LNCaP clone FGC (cell line): Measurements from ENCODE around the gene SURF6.

ENCODE experiments used
- DNase-seq: peaks from one replicate; pipeline ENCODE4 v3.0.0-alpha.2; 2011; ENCODE audit warnings: low read depth
- H3K4me3 ChIP-seq: 2 replicates; pipeline ENCODE4 v1.5.1; 2011; ENCODE audit warnings: mild to moderate bottlenecking, low read depth, low read length, control low read depth
- CTCF ChIP-seq: IDR thresholded peaks from 2 replicates; pipeline ENCODE4 v1.5.1; 2012; ENCODE audit warnings: mild to moderate bottlenecking; ENCODE audit not compliant: control insufficient read depth, insufficient read depth; ENCODE audit errors: extremely low read depth

SURF6 gene

DNA sequence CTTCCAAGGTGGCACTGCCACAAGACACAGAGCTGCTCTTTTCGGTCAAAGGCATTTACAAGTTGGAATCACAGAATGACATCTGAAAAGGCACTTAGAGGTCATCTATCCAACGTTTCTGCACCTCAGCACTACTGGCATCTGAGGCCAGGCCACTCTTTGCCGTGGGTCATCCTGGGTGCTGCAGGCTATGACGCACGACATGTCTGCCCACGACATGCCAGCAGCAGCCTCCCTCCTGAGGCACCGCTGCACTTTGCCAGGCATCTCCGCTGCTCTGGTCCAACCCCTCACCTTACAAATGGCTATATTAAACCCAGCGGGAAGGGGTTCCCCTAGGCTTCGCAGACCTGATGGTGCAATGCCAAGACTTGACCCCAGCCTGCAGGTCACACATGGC, 31.8 kb upstream of the SURF6 start:
- no peak overlapping the region for H3K4me3 ChIP-seq
- DNase-seq: no peak
- no peak for TF ChIP-seq CTCF

DNA sequence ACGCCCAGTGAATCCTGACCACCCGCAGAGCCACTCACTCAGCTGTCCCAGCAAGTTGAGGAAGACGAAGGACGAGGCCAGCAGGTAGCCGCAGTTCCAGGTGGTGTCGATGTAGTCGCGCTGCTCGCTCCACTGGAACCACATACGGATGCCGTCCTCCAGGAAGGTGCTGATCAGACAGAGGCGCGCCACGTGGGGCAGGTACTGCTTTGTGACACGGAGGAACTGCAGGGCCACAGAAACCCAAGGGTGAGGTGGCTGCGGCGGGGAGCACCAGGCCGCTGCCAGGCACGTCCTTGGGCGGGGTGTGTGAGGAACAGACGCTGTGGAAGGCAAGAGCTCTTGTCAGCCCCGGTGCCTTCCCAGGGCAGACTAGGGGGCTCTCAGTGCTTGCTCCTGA, 31.2 kb upstream of the SURF6 start:
- no peak overlapping the region for H3K4me3 ChIP-seq
- DNase-seq: no peak
- no peak for TF ChIP-seq CTCF

GRCh38 chr9:133366435-133366834, 30.4 kb upstream of the SURF6 start:
- DNase-seq: no peak
- H3K4me3 ChIP-seq: no peak overlapping the region
- TF ChIP-seq CTCF: no peak

- H3K4me3 ChIP-seq: no peak overlapping the region
- TF ChIP-seq CTCF: no peak
- no peak for DNase-seq
Observed at GRCh38 chr9:133362359-133363044, 26.5 kb upstream of the SURF6 start.

DNA sequence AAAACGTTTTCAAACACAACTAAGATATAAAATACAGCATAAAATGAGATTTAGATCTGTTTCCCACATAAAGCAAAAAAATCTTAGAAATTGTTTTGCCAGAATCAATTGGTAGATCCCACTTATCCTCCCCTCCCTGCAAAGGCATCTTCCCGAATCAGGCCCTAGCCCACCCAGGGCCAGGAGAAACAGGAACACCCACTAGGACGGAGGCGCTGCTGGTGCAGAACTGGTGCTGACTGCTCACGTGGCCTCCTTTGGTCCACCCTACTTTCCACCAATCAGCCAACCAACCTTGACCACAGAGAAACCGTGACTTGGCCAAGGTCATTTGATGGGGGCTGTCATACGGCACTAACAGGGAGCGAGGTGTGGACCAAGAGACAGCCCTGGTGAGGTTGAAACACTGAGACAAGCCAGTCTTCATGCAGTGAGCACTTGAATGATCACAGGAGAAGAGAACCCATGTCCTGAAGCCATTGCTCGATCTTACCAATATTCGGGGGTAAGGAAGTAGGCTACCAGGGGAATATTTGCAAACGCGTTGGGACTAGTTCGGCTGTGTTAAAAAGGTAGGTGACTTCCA, 25.6 kb upstream of the SURF6 start:
- DNase-seq: no peak
- H3K4me3 ChIP-seq: no peak overlapping the region
- TF ChIP-seq CTCF: no peak

DNA sequence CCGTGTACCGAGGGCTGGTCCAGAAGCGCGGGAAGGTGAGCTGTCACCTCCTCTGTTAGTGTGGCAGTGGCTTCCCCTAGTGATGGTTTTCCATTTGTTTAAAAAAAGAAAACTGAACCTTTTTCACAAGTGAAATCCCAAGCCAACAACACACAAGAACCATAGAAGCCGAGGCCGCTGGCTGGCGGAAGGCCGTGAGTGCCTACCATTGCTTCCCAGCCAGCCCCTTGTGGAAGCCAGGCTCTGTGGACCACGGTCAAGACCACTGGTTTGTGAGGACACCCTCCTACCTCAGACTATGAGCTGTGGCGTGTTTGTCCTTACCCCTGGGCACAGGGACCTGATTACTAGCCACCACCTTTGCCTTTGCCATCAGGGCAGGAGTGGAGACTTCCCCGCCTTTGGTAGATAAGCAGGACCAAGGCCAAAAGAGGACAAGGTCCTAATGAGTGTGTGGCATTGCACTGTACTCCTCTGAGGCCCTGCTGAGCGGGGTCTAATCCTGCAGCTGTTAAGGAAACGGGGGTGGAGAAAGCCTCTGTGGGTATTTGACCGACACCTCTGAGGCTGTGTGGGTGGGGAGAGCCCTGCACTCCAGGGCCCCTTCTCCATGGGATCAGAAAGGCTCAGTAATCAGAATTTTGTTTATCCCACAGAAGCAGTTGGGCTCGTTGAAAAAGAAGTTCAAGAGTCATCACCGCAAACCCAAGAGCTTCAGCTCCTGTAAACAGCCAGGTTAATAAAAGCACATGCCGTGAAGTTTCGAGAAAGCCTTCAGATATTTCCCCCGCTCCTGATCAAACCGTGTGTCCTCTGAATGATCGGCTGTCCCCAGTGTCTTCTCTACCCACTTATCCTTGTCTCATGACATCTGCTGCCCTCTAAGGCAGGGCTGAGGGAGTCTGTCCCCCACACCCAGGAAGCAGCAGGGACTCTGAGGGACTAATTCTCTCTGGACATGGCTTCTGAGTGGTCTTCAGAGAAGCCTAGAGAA, 24.7 kb upstream of the SURF6 start:
- TF ChIP-seq CTCF: no peak
- no peak for DNase-seq
- no peak overlapping the region for H3K4me3 ChIP-seq
